AG04450 (cell line): Measurements from ENCODE around the gene GLP1R. TPM values are rescaled to one million over a fixed set of nuclear protein-coding genes. Genes with fewer than 3 reads are reported as not detected.

Experiments
- CTCF ChIA-PET: fragments of 300-600, 350-600 bp; formaldehyde crosslinking; extraction: SDS; loops from one replicate; lab custom pipeline; 2022; ENCODE audit warnings: antibody characterized with exemption, inconsistent platforms; lab: Charles Lee
- POLR2A ChIA-PET: fragments of 350-600 bp; formaldehyde crosslinking; extraction: SDS; loops from one replicate; lab custom pipeline; 2021; ENCODE audit warnings: antibody characterized with exemption, inconsistent platforms; lab: Yijun Ruan, JAX
- DNase-seq: peaks from one replicate; pipeline ENCODE4 v3.0.0-alpha.2; 2011; ENCODE audit warnings: low read depth, low spot score
- H3K27ac ChIP-seq: one replicate; pipeline ENCODE4 v1.5.1; 2012; ENCODE audit warnings: low read depth, low read length, control low read depth
- H3K27me3 ChIP-seq: one replicate; pipeline ENCODE4 v1.6.0; 2012; ENCODE audit warnings: low read length; ENCODE audit not compliant: control insufficient read depth, insufficient read depth
- H3K4me3 ChIP-seq: 2 replicates; pipeline ENCODE4 v1.5.1; 2011; ENCODE audit warnings: mild to moderate bottlenecking, low read depth, low read length, control low read depth
- H3K9me3 ChIP-seq: 2 replicates; pipeline ENCODE4 v1.5.1; 2012; ENCODE audit warnings: low read length; ENCODE audit not compliant: control insufficient read depth, insufficient read depth
- polyA plus RNA-seq: library from polyadenylated mRNA; depleted of rRNA; stranded (reverse); fragments of >200 nt; gene quantifications from 2 replicates; pipeline ENCODE4 v1.2.3, GENCODE V29; 2011
- TF ChIP-seq, protein P1 (sequence below): IDR thresholded peaks from 2 replicates; pipeline ENCODE4 v1.5.1; 2011; ENCODE audit warnings: low read depth, low read length, control low read depth, inconsistent platforms

Gene GLP1R
- polyA plus RNA-seq, 1 experiment, result not detected

DNA sequence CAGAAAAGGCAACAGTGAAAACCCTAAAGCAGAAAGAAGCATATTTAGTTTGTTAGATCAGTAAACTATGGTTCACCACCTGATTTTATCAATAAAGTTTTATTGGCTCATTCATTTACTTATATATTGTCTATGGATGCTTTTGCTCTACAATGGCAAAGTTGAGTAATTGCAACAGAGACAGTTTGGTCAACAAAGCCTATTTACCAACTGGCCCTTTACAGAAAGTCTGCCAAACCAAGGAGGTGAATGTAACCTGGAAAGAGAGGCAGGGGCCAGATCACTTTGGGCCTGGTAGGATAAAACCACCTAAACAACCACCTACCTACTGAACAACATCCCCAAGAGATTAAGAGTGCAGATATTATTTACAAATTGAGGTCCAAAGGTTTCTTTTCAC lies 47.0 kb downstream of the GLP1R start:
- no peak for DNase-seq
- Histone ChIP-seq H3K4me3 (no peak overlapping the region), H3K9me3 (no peaks in the 10 kb centered on the region), H3K27ac (no peak overlapping the region), H3K27me3 (no peaks in the 10 kb centered on the region)
- CTCF ChIA-PET, result no interaction called here
- POLR2A ChIA-PET, result no interaction called here
- TF ChIP-seq, protein P1, sequence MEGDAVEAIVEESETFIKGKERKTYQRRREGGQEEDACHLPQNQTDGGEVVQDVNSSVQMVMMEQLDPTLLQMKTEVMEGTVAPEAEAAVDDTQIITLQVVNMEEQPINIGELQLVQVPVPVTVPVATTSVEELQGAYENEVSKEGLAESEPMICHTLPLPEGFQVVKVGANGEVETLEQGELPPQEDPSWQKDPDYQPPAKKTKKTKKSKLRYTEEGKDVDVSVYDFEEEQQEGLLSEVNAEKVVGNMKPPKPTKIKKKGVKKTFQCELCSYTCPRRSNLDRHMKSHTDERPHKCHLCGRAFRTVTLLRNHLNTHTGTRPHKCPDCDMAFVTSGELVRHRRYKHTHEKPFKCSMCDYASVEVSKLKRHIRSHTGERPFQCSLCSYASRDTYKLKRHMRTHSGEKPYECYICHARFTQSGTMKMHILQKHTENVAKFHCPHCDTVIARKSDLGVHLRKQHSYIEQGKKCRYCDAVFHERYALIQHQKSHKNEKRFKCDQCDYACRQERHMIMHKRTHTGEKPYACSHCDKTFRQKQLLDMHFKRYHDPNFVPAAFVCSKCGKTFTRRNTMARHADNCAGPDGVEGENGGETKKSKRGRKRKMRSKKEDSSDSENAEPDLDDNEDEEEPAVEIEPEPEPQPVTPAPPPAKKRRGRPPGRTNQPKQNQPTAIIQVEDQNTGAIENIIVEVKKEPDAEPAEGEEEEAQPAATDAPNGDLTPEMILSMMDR, result no peak

DNA sequence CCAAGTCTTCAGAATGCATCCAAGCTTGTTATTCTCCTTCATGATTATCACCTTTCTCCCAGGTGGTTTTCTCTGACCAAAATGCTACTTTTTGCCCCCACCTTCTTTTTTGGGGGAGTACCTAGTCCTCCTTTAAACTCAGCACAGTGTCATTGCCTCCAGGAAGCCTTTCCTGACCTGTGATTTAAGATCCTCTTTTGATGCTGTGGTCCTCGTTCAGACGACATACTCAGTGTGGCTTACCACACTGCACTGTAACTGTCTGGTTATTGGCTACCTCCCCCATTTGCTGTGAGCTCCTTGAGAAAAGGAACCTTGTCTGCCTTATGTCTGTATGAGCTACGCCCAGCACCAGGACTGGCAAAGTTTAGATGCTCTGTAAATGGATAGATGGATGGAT lies 51.8 kb downstream of the GLP1R start:
- TF ChIP-seq, protein P1, result no peak
- Histone ChIP-seq H3K27me3 (no peaks in the 10 kb centered on the region), H3K9me3 (no peaks in the 10 kb centered on the region), H3K27ac (no peak overlapping the region), H3K4me3 (no peak overlapping the region)
- POLR2A ChIA-PET, result no interaction called here
- CTCF ChIA-PET, result interaction anchor here (0.5 to 2.5 kb wide), 4 partner anchors 9 to 164 kb away, joined by 4 to 17 read pairs (median 5); no protein-coding TSS in a partner anchor
- no peak for DNase-seq

DNA sequence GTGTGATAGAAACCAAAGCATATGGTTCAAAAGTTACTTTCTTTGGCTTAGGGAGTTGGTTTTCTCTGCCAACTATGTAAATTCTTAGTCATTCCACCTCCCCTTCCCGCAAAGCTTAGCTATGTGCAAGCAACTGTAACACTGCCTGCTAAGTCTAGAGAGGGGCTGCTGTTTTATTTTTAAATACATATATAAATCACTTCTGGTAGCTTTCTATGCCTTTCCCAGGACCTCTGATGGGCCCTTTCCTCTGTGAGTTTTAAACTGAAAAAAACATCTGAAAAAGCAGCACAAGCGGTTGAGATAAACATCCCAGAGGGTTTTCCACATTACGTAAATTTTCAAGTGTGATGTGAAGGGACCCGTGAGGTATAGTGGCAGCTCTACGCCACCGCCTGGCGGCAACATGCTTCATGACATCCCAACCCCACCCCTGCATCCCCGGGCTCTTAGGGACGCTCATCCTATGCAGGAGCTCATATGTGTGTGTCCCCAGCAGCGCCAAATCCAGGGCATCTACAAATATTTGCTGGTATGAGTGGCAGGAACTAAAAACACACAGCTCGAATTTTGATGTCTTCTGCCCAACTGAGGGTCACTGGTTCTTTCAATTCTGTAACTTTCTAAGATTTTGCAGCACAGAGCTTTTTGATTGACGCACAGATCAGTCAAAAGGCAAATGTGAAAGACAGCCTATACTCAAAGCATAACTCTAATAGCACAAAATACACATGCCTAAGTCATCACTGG lies 53.7 kb downstream of the GLP1R start:
- Histone ChIP-seq H3K27me3 (no peaks in the 10 kb centered on the region), H3K4me3 (no peak overlapping the region), H3K27ac (no peak overlapping the region), H3K9me3 (no peaks in the 10 kb centered on the region)
- TF ChIP-seq, protein P1, result peak; percentile 58
- DNase-seq, result peak; percentile 49
- ChIA-PET CTCF (interaction anchor here (0.6 to 2.3 kb wide), 17 partner anchors 9 to 705 kb away, joined by 3 to 30 read pairs (median 4); partner anchors contain the start of gene SAYSD1), POLR2A (interaction anchor here (1.4 kb wide), 2 partner anchors 12 to 14 kb away, joined by 8 to 14 read pairs; partner anchors contain the start of gene SAYSD1)

DNA sequence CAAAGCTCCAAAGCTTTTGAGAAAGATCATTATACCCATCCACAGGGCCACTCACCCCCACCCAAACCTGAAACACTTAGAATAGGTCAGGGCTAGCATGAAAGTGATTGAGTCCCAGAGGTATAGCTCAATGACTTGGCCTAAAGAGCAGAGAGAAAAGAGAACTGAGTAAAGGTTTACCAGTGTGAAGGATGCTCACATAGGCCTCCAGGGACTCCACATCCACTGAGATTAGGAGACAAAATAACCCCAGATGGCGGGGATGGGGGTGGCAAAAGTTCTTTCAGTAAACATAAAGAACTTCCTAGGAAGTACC lies 54.2 kb downstream of the GLP1R start:
- TF ChIP-seq, protein P1, result no peak
- H3K27ac ChIP-seq, result no peak overlapping the region
- H3K27me3 ChIP-seq, result no peaks in the 10 kb centered on the region
- ChIA-PET CTCF (interaction anchor here (0.6 to 2.3 kb wide), 16 partner anchors 9 to 705 kb away, joined by 3 to 30 read pairs (median 4); partner anchors contain the start of gene SAYSD1), POLR2A (interaction anchor here (1.4 kb wide), 2 partner anchors 12 to 15 kb away, joined by 8 to 14 read pairs; partner anchors contain the start of gene SAYSD1)
- no peaks in the 10 kb centered on the region for H3K9me3 ChIP-seq
- no peak overlapping the region for H3K4me3 ChIP-seq
- no peak for DNase-seq

DNA sequence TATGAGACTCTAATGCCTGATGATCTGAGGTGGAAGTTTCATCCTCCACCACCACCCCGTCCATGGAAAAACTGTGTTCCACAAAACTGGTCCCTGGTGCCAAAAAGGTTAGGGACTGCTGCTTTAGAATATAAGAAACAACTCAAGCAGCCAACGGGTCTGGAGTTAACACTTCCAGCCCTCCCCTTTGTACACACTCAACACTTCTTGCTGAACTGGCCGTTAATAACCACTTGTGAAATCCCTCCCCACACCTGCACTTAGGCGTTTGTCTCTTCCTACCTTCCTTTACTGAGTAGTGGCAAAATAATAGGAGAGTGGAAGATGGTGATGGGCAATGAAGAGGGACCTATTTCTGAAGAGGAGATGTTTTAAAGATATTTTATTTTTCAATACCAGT lies 55.9 kb downstream of the GLP1R start:
- no peak for DNase-seq
- CTCF ChIA-PET, result no interaction called here
- POLR2A ChIA-PET, result no interaction called here
- Histone ChIP-seq H3K27me3 (no peaks in the 10 kb centered on the region), H3K4me3 (no peak overlapping the region), H3K27ac (no peak overlapping the region), H3K9me3 (no peaks in the 10 kb centered on the region)
- TF ChIP-seq, protein P1, result no peak
